Epithelial cell of esophagus (primary cell): ENCODE data around the gene ADAMTSL3.

Source experiments
- DNase-seq: peaks from one replicate; pipeline ENCODE4 v3.0.0; 2010; ENCODE audit warnings: low read depth
- H3K4me3 ChIP-seq: 2 replicates; pipeline ENCODE4 v1.5.1; 2011; ENCODE audit warnings: mild to moderate bottlenecking, low read length, control low read depth
- CTCF ChIP-seq: IDR thresholded peaks from 2 replicates; pipeline ENCODE4 v1.5.1; 2011; ENCODE audit warnings: low read depth, mild to moderate bottlenecking, low read length, control low read depth, inconsistent platforms; ENCODE audit not compliant: insufficient read depth; ENCODE audit errors: missing control alignments

Gene ADAMTSL3

GRCh38 chr15:83855956-83856355, 202.0 kb downstream of the ADAMTSL3 start:
- H3K4me3 ChIP-seq = no peak overlapping the region
- no peak for TF ChIP-seq CTCF
- DNase-seq = peak; percentile 43

GRCh38 chr15:83858820-83859505, 205.0 kb downstream of the ADAMTSL3 start:
- H3K4me3 ChIP-seq = no peak overlapping the region
- peak; percentile 27 for DNase-seq
- TF ChIP-seq CTCF = no peak

- no peak for DNase-seq
- H3K4me3 ChIP-seq = no peak overlapping the region
- TF ChIP-seq CTCF = no peak
Measured at GRCh38 chr15:83866692-83867091, 212.8 kb downstream of the ADAMTSL3 start.

- DNase-seq = no peak
- TF ChIP-seq CTCF = no peak
- no peak overlapping the region for H3K4me3 ChIP-seq
Measured at GRCh38 chr15:83869341-83869740, 215.4 kb downstream of the ADAMTSL3 start.

- DNase-seq = peak; percentile 78
- TF ChIP-seq CTCF = no peak
- H3K4me3 ChIP-seq = no peak overlapping the region
Measured at GRCh38 chr15:83871808-83872559, 218.1 kb downstream of the ADAMTSL3 start.

- H3K4me3 ChIP-seq = no peak overlapping the region
- no peak for TF ChIP-seq CTCF
- no peak for DNase-seq
Measured at GRCh38 chr15:83873966-83874365, 220.0 kb downstream of the ADAMTSL3 start.
